ENCODE measurements around the gene LIPA.

DNA sequence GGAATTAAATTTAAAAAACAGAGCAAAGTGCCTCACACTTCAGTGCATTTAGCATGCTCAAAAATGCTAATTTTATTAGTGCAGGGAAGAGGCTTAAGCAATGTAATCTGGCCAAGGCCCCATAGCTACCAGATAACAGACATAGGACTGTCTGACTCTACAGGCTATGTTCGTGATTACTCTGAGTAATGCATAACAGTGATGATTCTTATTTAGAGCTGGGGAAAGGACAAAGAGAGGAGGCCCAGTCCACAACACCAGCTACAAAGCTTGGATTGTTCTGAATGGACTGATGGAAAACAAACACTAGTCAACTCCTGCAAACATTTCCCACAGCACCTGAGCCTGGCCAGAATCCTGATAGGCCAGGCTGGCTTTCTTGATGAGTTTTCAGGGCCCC is 36.1 kb downstream of the LIPA start:
- TF ChIP-seq POLR2AphosphoS5 (IDR thresholded peaks at IDR 0.05) (no peak), POLR2A (IDR thresholded peaks at IDR 0.05) (no peak)
- TF ChIP-seq, protein P1, sequence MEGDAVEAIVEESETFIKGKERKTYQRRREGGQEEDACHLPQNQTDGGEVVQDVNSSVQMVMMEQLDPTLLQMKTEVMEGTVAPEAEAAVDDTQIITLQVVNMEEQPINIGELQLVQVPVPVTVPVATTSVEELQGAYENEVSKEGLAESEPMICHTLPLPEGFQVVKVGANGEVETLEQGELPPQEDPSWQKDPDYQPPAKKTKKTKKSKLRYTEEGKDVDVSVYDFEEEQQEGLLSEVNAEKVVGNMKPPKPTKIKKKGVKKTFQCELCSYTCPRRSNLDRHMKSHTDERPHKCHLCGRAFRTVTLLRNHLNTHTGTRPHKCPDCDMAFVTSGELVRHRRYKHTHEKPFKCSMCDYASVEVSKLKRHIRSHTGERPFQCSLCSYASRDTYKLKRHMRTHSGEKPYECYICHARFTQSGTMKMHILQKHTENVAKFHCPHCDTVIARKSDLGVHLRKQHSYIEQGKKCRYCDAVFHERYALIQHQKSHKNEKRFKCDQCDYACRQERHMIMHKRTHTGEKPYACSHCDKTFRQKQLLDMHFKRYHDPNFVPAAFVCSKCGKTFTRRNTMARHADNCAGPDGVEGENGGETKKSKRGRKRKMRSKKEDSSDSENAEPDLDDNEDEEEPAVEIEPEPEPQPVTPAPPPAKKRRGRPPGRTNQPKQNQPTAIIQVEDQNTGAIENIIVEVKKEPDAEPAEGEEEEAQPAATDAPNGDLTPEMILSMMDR (IDR thresholded peaks at IDR 0.05 in 8 of 11, conservative IDR thresholded peaks at IDR 0.05 in 3 of 11) = no peak
